ENCODE data around the gene SH3GL3.

GRCh38 chr15:83659417-83659812 lies 212.3 kb downstream of the SH3GL3 start:
- no peak for TF ChIP-seq CTCF (IDR thresholded peaks at IDR 0.05)
- no peak for TF ChIP-seq POLR2AphosphoS5 (IDR thresholded peaks at IDR 0.05; ENCODE audit: low read depth, low read length)
- no peak for TF ChIP-seq REST (IDR thresholded peaks at IDR 0.05; ENCODE audit: insufficient read depth in 1 of 2, low read depth in 2 of 2, low read length in 1 of 2)
- no peak for TF ChIP-seq TCF7L2 (IDR thresholded peaks at IDR 0.05; ENCODE audit: low read depth, low read length)
